Right atrium auricular region (tissue), 2 donors: Measurements from ENCODE around the gene FAM241B. TPM values are rescaled to one million over a fixed set of nuclear protein-coding genes. Genes with fewer than 3 reads are reported as not detected.

Experiments used
- DNase-seq: peaks from one replicate; pipeline ENCODE4 v3.0.0-alpha.2; 2019; ENCODE audit warnings: low spot score
- H3K27ac ChIP-seq, 2 donors: fragments of 200-600 bp; sonication (generic); 1 replicate in 1 of 2; 2 replicates in 1 of 2; pipeline ENCODE4 v1.5.1; 2016 to 2019
- H3K27me3 ChIP-seq, 2 donors: fragments of 200-600 bp; sonication (generic); one replicate each; pipeline versions ENCODE4 v1.5.1 to v1.6.0; 2017 to 2019
- H3K36me3 ChIP-seq: fragments of 200-600 bp; sonication (generic); one replicate; pipeline ENCODE4 v1.5.1; 2016
- H3K4me1 ChIP-seq, 2 donors: fragments of 200-600 bp; sonication (generic); one replicate each; pipeline versions ENCODE4 v1.5.1 to v1.6.0; 2017 to 2019
- H3K4me3 ChIP-seq, 2 donors: fragments of 200-600 bp; sonication (generic); 1 replicate in 1 of 2; 2 replicates in 1 of 2; pipeline ENCODE4 v1.5.1; 2017 to 2019; ENCODE audit warnings: mild to moderate bottlenecking in 1 of 2, moderate library complexity in 1 of 2
- H3K9me3 ChIP-seq, 2 donors: fragments of 200-600 bp; sonication (generic); one replicate each; pipeline ENCODE4 v1.5.1; 2019
- total RNA-seq, 2 donors: library from RNA; depleted of rRNA; stranded (reverse); fragments of >200 nt; gene quantifications; one replicate each; pipeline ENCODE4 v1.1.0, GENCODE V29; 2016
- TF ChIP-seq, protein P1 (sequence below), 2 donors: fragments of 200-600 bp; sonication (generic); IDR thresholded peaks; one replicate each; pipeline ENCODE4 v1.5.1; 2019; ENCODE audit warnings: antibody characterized with exemption in 2 of 2

The FAM241B gene
- total RNA-seq, 2 donors from 2014 or later: 2.1 to 3.5 TPM

DNA sequence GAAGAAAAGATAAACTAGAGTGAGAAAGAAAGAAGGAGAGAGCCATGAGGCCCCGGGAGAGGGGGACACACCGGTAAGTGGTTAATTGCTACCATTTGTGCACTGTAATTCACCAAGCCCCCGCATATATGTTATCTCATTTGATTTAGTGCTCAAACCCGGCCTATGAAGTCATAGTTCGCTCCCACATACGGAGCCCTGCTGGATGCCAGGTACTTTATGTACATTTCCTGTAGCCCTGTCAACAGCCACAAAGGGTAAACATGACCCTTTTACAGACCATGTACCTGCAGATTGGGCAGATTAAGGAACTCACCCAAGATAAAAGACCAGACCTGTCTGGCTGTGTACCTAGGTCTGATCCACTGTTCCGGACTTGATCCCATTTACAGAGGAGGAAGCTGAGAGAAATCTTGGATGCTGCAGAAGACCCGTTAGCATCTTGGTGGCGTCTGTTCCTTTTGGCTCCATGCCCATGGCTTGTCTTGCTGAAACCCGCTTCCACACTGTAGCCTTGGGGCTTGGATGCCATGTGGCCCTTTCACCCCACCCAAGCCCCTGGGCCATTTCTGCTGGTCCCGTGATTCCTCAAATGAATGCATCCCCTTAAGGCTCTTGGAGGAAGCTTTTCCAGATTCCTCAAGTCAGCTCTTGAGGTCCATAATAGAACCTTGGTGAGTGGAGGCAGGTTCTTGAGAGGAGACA is 32.3 kb downstream of the FAM241B start:
- H3K36me3 ChIP-seq: no peaks in the 10 kb centered on the region
- H3K4me3 ChIP-seq: no peak overlapping the region
- TF ChIP-seq, protein P1, sequence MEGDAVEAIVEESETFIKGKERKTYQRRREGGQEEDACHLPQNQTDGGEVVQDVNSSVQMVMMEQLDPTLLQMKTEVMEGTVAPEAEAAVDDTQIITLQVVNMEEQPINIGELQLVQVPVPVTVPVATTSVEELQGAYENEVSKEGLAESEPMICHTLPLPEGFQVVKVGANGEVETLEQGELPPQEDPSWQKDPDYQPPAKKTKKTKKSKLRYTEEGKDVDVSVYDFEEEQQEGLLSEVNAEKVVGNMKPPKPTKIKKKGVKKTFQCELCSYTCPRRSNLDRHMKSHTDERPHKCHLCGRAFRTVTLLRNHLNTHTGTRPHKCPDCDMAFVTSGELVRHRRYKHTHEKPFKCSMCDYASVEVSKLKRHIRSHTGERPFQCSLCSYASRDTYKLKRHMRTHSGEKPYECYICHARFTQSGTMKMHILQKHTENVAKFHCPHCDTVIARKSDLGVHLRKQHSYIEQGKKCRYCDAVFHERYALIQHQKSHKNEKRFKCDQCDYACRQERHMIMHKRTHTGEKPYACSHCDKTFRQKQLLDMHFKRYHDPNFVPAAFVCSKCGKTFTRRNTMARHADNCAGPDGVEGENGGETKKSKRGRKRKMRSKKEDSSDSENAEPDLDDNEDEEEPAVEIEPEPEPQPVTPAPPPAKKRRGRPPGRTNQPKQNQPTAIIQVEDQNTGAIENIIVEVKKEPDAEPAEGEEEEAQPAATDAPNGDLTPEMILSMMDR (IDR thresholded peaks at IDR 0.05): no peak
- H3K4me1 ChIP-seq: peaks cover 0 to 3% of the 10 kb centered on the region in 2 donors
- H3K27ac ChIP-seq: no peak overlapping the region
- H3K9me3 ChIP-seq: no peaks in the 10 kb centered on the region
- no peaks in the 10 kb centered on the region for H3K27me3 ChIP-seq
- no peak for DNase-seq

DNA sequence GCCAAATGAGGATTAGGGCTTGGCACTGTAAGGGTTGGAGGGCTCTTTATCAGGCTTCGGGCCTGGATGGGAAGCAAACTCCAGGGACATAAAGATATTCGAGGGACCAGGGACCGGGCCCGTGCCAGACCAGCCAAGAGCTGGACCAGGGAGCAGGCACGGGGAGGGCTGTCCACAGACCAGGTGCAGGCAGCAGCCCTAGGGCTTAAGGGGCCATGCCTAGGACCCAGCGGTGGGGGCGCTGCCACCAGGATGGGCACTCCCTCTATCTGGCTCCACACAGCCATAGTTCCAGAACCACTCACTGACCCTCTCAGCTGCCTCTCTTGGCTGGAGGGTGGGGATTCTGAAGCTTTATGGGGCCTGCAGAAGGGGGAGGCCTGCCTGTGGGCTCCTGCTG is 32.9 kb downstream of the FAM241B start:
- H3K9me3 ChIP-seq: no peaks in the 10 kb centered on the region
- DNase-seq: no peak
- H3K4me3 ChIP-seq: no peak overlapping the region
- no peak overlapping the region for H3K27ac ChIP-seq
- no peaks in the 10 kb centered on the region for H3K4me1 ChIP-seq
- H3K36me3 ChIP-seq: no peaks in the 10 kb centered on the region
- TF ChIP-seq, protein P1 (IDR thresholded peaks at IDR 0.05): no peak
- no peaks in the 10 kb centered on the region for H3K27me3 ChIP-seq

DNA sequence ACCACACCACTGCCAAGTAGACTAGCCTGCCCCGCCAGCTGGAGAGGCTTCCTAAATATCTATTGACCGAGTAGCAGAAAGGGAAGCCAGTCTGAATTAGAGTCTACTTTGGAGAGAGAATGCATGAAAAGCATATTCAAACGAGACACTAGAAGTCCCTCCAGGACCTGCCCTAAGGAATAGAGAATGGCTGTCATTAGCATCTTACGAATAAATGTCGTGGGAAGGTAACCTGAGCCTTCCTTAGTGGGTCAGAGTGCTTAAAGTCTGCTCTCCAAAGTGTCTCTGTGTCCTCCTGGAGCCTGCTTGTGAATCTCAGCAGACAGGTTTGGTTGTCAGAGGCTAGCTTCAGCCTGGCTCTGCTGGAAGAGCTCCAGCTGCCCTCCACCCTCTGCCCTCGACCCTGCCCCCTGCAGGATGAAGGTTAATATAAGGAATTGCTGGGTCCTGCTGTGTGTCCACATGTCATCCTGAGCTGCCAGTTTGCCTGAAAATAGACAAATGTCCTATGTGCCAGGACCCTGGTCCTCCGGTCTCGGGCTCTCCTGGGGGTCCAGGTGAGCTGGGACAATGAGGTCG is 33.4 kb downstream of the FAM241B start:
- Histone ChIP-seq H3K9me3 (no peaks in the 10 kb centered on the region), H3K4me1 (no peaks in the 10 kb centered on the region), H3K36me3 (no peaks in the 10 kb centered on the region), H3K27ac (no peak overlapping the region), H3K4me3 (no peak overlapping the region), H3K27me3 (no peaks in the 10 kb centered on the region)
- DNase-seq: no peak
- TF ChIP-seq, protein P1 (IDR thresholded peaks at IDR 0.05): no peak

DNA sequence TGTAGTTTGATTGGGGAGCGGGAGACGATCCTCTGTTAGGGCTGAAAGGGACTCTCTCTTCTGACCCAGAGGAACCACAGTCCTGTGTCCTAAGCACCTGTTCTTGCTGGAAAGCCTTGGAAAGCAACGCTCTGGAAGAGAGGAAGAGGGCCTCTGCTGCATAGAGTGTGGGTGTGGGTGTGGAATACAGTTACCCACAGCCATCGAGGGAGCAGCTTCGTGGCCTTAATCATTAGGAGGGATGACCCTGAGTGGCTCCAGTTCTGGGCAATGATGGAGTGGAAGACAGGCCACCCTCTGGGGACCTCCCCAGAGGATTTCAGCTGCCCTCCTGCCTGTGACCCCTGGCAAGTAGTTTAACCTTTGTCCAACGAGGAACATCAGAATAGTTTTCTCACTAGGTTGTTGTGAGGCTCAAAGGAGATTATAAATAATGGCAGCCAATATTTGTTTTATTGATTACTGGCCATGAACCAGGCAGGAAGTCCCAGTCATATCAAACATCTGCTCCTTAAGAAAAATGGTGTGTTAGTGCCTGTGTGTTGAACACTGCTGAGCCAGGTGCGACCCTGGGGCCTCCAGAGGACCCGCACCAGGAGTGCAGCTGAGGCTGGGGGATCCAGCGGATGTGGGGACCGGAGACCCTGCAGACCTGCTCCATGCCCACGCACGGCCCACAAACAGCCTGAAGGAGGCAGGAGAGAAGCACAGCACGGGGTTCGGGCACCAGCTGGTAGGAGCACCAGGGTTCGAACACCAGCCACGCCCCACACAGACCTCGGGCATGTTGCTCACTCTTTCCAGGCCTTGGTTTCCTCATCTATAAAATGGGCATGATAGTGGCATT is 35.6 kb downstream of the FAM241B start:
- no peak overlapping the region for H3K27ac ChIP-seq
- H3K4me3 ChIP-seq: no peak overlapping the region

DNA sequence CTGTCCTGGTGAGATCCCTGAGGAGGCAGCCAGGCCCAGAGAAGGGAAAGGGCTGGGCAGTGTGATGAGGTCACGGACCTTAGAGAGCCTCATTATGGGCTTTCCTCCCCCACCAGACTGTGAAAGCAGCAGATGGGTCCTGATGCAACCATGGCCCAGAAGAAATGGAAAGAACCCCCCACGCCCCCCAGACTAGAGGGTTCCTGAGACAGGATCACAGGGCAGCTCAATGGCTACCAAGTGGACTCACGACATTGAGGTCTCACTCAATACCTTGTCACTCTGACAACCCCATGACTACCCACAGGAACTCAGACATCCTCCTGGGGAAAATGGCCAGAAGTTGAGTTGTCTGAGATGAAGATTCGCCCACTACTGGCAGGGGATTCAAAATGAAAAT is 36.7 kb downstream of the FAM241B start:
- Histone ChIP-seq H3K4me3 (no peak overlapping the region), H3K27ac (no peak overlapping the region), H3K36me3 (no peaks in the 10 kb centered on the region), H3K9me3 (no peaks in the 10 kb centered on the region), H3K27me3 (no peaks in the 10 kb centered on the region), H3K4me1 (no peaks in the 10 kb centered on the region)
- TF ChIP-seq, protein P1 (IDR thresholded peaks at IDR 0.05): no peak
- no peak for DNase-seq

More for the DNA sequence above, 35.6 kb downstream of the FAM241B start:
- Histone ChIP-seq H3K4me1 (no peaks in the 10 kb centered on the region), H3K9me3 (no peaks in the 10 kb centered on the region), H3K27me3 (no peaks in the 10 kb centered on the region), H3K36me3 (no peaks in the 10 kb centered on the region)
- DNase-seq: no peak
- TF ChIP-seq, protein P1 (IDR thresholded peaks at IDR 0.05): no peak
